IMR-90 (cell line): ENCODE results near the gene PHF3. TPM values are rescaled to one million over a fixed set of nuclear protein-coding genes. Genes with fewer than 3 reads are reported as not detected.

Experiments
- ATAC-seq: fragments of 200-7000 bp; cut with Tn5 transposase; 2 replicates; pipeline ENCODE4 v1.9.1; 2020; ENCODE audit warnings: low read depth, mild to moderate bottlenecking, moderate library complexity
- BruUV-seq: library from RNA; stranded (reverse); fragments of 400-500 nt; replicated peaks from 2 replicates; lab custom pipeline; 2021; lab: Mats Ljungman, UMichigan
- CTCF ChIA-PET: fragments of 300-600 bp; formaldehyde crosslinking; extraction: SDS; loops from one replicate; lab custom pipeline; 2021; ENCODE audit warnings: antibody characterized with exemption; lab: Yijun Ruan, JAX
- POLR2A ChIA-PET: fragments of 300-600 bp; sonication (Branson Sonifier 250); formaldehyde crosslinking; loops from one replicate; lab custom pipeline; 2022; ENCODE audit warnings: antibody characterized with exemption; ENCODE audit not compliant: unreplicated experiment; lab: Charles Lee
- DNase-seq: peaks from one replicate; pipeline ENCODE4 v3.0.0; 2013
- H2AFZ ChIP-seq: replicated peaks from 2 replicates; pipeline ENCODE3; 2013; ENCODE audit warnings: low read length, mild to moderate bottlenecking; ENCODE audit not compliant: poor library complexity
- H2AK5ac ChIP-seq: 2 replicates; pipeline ENCODE4 v1.6.1; 2013; ENCODE audit warnings: low read depth, low read length, inconsistent platforms
- H2AK9ac ChIP-seq: replicated peaks from 2 replicates; pipeline ENCODE3; 2013; ENCODE audit warnings: mild to moderate bottlenecking, low read depth, low read length, moderate library complexity; ENCODE audit not compliant: poor library complexity
- H2BK120ac ChIP-seq: 2 replicates; pipeline ENCODE4 v1.6.1; 2013; ENCODE audit warnings: low read depth, low read length, inconsistent platforms
- H2BK15ac ChIP-seq: 3 replicates; pipeline ENCODE4 v1.6.1; 2013; ENCODE audit warnings: low read depth, low read length, inconsistent platforms
- H2BK20ac ChIP-seq: 2 replicates; pipeline ENCODE4 v1.6.1; 2013; ENCODE audit warnings: low read depth, mild to moderate bottlenecking, inconsistent platforms, low read length, moderate library complexity
- H2BK5ac ChIP-seq: 2 replicates; pipeline ENCODE4 v1.6.1; 2013; ENCODE audit warnings: mild to moderate bottlenecking, low read depth, low read length, inconsistent platforms; ENCODE audit not compliant: poor library complexity, severe bottlenecking
- H3K14ac ChIP-seq: replicated peaks from 2 replicates; pipeline ENCODE4 v1.6.1; 2013; ENCODE audit warnings: low read depth, low read length, inconsistent platforms
- H3K18ac ChIP-seq: 2 replicates; pipeline ENCODE4 v1.6.1; 2013; ENCODE audit warnings: low read depth, low read length, control low read depth
- H3K23ac ChIP-seq: 2 replicates; pipeline ENCODE4 v1.6.1; 2013; ENCODE audit warnings: low read depth, low read length, inconsistent platforms
- H3K27ac ChIP-seq: 2 replicates; pipeline ENCODE4 v1.5.1; 2013; ENCODE audit warnings: mild to moderate bottlenecking, control low read depth, low read length; ENCODE audit not compliant: insufficient read depth
- H3K27me3 ChIP-seq: 2 replicates; pipeline ENCODE4 v1.6.1; 2013; ENCODE audit warnings: low read length; ENCODE audit not compliant: control insufficient read depth, insufficient read depth
- H3K36me3 ChIP-seq: 2 replicates; pipeline ENCODE4 v1.6.1; 2013; ENCODE audit warnings: low read length, mixed read lengths; ENCODE audit not compliant: control insufficient read depth, insufficient read depth
- H3K4ac ChIP-seq: 2 replicates; pipeline ENCODE4 v1.6.1; 2013; ENCODE audit warnings: low read depth, low read length, inconsistent platforms
- H3K4me1 ChIP-seq: 2 replicates; pipeline ENCODE4 v1.6.1; 2013; ENCODE audit warnings: low read length, mixed read lengths; ENCODE audit not compliant: control insufficient read depth, insufficient read depth
- H3K4me2 ChIP-seq: 2 replicates; pipeline ENCODE4 v1.6.1; 2013; ENCODE audit warnings: low read depth, mild to moderate bottlenecking, control low read depth, low read length, moderate library complexity
- H3K4me3 ChIP-seq: 2 replicates; pipeline ENCODE4 v1.5.1; 2013; ENCODE audit warnings: low read depth, mild to moderate bottlenecking, control low read depth, low read length, moderate library complexity; ENCODE audit not compliant: insufficient read depth
- H3K56ac ChIP-seq: 2 replicates; pipeline ENCODE4 v1.6.1; 2013; ENCODE audit warnings: low read length, inconsistent platforms; ENCODE audit not compliant: insufficient read depth; ENCODE audit errors: extremely low read depth
- H3K79me1 ChIP-seq, 2 experiments: 2 replicates each; pipeline ENCODE4 v1.6.1; 2013; ENCODE audit warnings: low read length in 2 of 2, inconsistent platforms in 1 of 2, low read depth in 1 of 2
- H3K9ac ChIP-seq: 2 replicates; pipeline ENCODE4 v1.6.1; 2013; ENCODE audit warnings: low read depth, low read length, control low read depth
- H3K9me1 ChIP-seq: 2 replicates; pipeline ENCODE4 v1.6.1; 2013; ENCODE audit warnings: low read length, inconsistent platforms; ENCODE audit not compliant: insufficient read depth
- H3K9me3 ChIP-seq: 2 replicates; pipeline ENCODE4 v1.6.1; 2013; ENCODE audit warnings: low read length; ENCODE audit not compliant: control insufficient read depth, insufficient read depth
- H4K20me1 ChIP-seq: 2 replicates; pipeline ENCODE4 v1.6.1; 2013; ENCODE audit warnings: low read length, inconsistent platforms; ENCODE audit not compliant: insufficient read depth
- H4K5ac ChIP-seq: 2 replicates; pipeline ENCODE4 v1.6.1; 2013; ENCODE audit warnings: mild to moderate bottlenecking, low read depth, low read length, control low read depth
- H4K8ac ChIP-seq, 2 experiments: 2 replicates each; pipeline ENCODE4 v1.6.1; 2013; ENCODE audit warnings: low read depth in 2 of 2, low read length in 2 of 2, control low read depth in 1 of 2, inconsistent platforms in 1 of 2
- H4K91ac ChIP-seq: 2 replicates; pipeline ENCODE4 v1.6.1; 2013; ENCODE audit warnings: low read depth, low read length, inconsistent platforms; ENCODE audit not compliant: insufficient read depth
- BHLHE40 ChIP-seq: fragments of 150-350 bp; IDR thresholded peaks from 2 replicates; pipeline ENCODE4 v1.6.1; 2016; ENCODE audit warnings: mild to moderate bottlenecking, low read depth, low read length
- CEBPB ChIP-seq: IDR thresholded peaks from 2 replicates; pipeline ENCODE4 v1.6.1; 2012; ENCODE audit warnings: low read depth, low read length, improper control_type of control experiment
- CHD1 ChIP-seq: IDR thresholded peaks from 2 replicates; pipeline ENCODE4 v1.6.1; 2012; ENCODE audit warnings: low read depth, low read length, improper control_type of control experiment
- CTCF ChIP-seq: conservative IDR thresholded peaks from 2 replicates; pipeline ENCODE4 v1.5.1; 2012; ENCODE audit warnings: mild to moderate bottlenecking, low read depth, low read length, improper control_type of control experiment
- ELK1 ChIP-seq: fragments of 150-350 bp; IDR thresholded peaks from 2 replicates; pipeline ENCODE4 v1.6.1; 2016; ENCODE audit warnings: low read depth, mild to moderate bottlenecking, low read length, moderate library complexity, borderline replicate concordance
- FOS ChIP-seq: fragments of 150-350 bp; IDR thresholded peaks from 2 replicates; pipeline ENCODE4 v1.6.1; 2016; ENCODE audit warnings: low read depth, low read length
- MAFK ChIP-seq: IDR thresholded peaks from 2 replicates; pipeline ENCODE4 v1.6.1; 2012; ENCODE audit warnings: low read depth, low read length, improper control_type of control experiment
- MAZ ChIP-seq: IDR thresholded peaks from 2 replicates; pipeline ENCODE4 v1.6.1; 2012; ENCODE audit warnings: low read depth, mild to moderate bottlenecking, low read length, improper control_type of control experiment, moderate library complexity, borderline replicate concordance
- MXI1 ChIP-seq: IDR thresholded peaks from 2 replicates; pipeline ENCODE4 v1.6.1; 2012; ENCODE audit warnings: low read depth, mild to moderate bottlenecking, low read length, moderate library complexity, borderline replicate concordance
- NFE2L2 ChIP-seq: fragments of 150-350 bp; IDR thresholded peaks from 2 replicates; pipeline ENCODE4 v1.6.1; 2016; ENCODE audit warnings: low read depth, mild to moderate bottlenecking, low read length
- POLR2A ChIP-seq: IDR thresholded peaks from 2 replicates; pipeline ENCODE4 v1.6.1; 2012; ENCODE audit warnings: mild to moderate bottlenecking, low read depth, low read length
- RAD21 ChIP-seq: IDR thresholded peaks from 2 replicates; pipeline ENCODE4 v1.6.1; 2012; ENCODE audit warnings: low read length, improper control_type of control experiment
- RCOR1 ChIP-seq: IDR thresholded peaks from 2 replicates; pipeline ENCODE4 v1.6.1; 2012; ENCODE audit warnings: mild to moderate bottlenecking, low read length, improper control_type of control experiment; ENCODE audit not compliant: insufficient replicate concordance
- RFX5 ChIP-seq: IDR thresholded peaks from 2 replicates; pipeline ENCODE4 v1.8.0; 2012; ENCODE audit warnings: low read depth, mild to moderate bottlenecking, low read length, moderate library complexity
- SMC3 ChIP-seq: fragments of 150-350 bp; IDR thresholded peaks from 2 replicates; pipeline ENCODE4 v1.6.1; 2016; ENCODE audit warnings: low read depth, mild to moderate bottlenecking, antibody characterized with exemption, low read length, moderate library complexity
- USF2 ChIP-seq: fragments of 150-350 bp; IDR thresholded peaks from 2 replicates; pipeline ENCODE4 v1.6.1; 2017; ENCODE audit warnings: mild to moderate bottlenecking, antibody characterized with exemption, low read length, low read depth
- WGBS, 2 experiments: methylation state at CpG; one replicate each; pipeline versions ENCODE4 v1.1.5 to v1.1.7; 2013; ENCODE audit warnings: missing lambda C conversion rate in 2 of 2; ENCODE audit not compliant: insufficient read length in 1 of 2; ENCODE audit errors: extremely low coverage in 2 of 2; 5-methylcytosine and 5-hydroxymethylcytosine counted together
- dilution Hi-C: fragments of 300-500 bp; cut with HindIII; formaldehyde crosslinking; loops from one replicate; pipeline ENCODE4 v1.14.3; 2018; ENCODE audit warnings: low sequenced_read_pairs; ENCODE audit not compliant: unreplicated experiment
- in situ Hi-C: fragments of 300-500 bp; cut with MboI; formaldehyde crosslinking; loops from 3 replicates; pipeline ENCODE4 v1.14.3; 2019; ENCODE audit warnings: low sequenced_read_pairs, inconsistent platforms, mixed read lengths
- intact Hi-C: fragments of 100-400 bp; cut with micrococcal nuclease; formaldehyde crosslinking; loops from 2 replicates; pipeline ENCODE4 v1.10.0; 2022
- polyA plus RNA-seq, 3 experiments: library from polyadenylated mRNA; depleted of rRNA; stranded (reverse); fragments of >200 nt; gene quantifications; 2 replicates each; pipeline ENCODE4 v1.2.3, GENCODE V29; 2012; ENCODE audit warnings: low replicate concordance in 1 of 3
- total RNA-seq: library from RNA; depleted of rRNA; stranded (reverse); fragments of >200 nt; gene quantifications from 2 replicates; pipeline ENCODE4 v1.2.3, GENCODE V29; 2012

The PHF3 gene
- total and polyA plus RNA-seq, 2 of the 4 experiments (the other 2 are of a cell fraction), result 5.6 to 27.8 TPM

GRCh38 chr6:63644668-63645326, 9.2 kb downstream of the PHF3 start:
- H3K4me3 ChIP-seq, result no peak overlapping the region
- H2AK9ac ChIP-seq, result no peak overlapping the region
- no peak overlapping the region for H3K4me2 ChIP-seq
- WGBS, 2 experiments, result 100% methylated on average over 2 of the region's 11 CpGs; no CpG with 5 or more reads in 1 of the 2 experiments
- DNase-seq, result no peak
- no peak overlapping the region for H3K14ac ChIP-seq
- peaks cover 21 to 52% of the 10 kb centered on the region in 2 experiments; a peak in 3 of 4 replicates for H3K79me1 ChIP-seq
- no peak overlapping the region for H3K56ac ChIP-seq
- no peaks in the 10 kb centered on the region for H3K27me3 ChIP-seq
- POLR2A ChIA-PET, result no interaction called here
- H2AFZ ChIP-seq, result no peak overlapping the region
- TF ChIP-seq CTCF (no peak), MAFK (no peak), USF2 (no peak), RFX5 (no peak), BHLHE40 (no peak), RCOR1 (no peak), NFE2L2 (no peak), RAD21 (no peak), POLR2A (no peak), FOS (no peak), SMC3 (no peak), ELK1 (no peak), CHD1 (no peak), MXI1 (no peak), MAZ (no peak), CEBPB (no peak)
- H3K18ac ChIP-seq, result no peak overlapping the region
- no peak overlapping the region for H2BK5ac ChIP-seq
- intact Hi-C loops, result no loop called here
- H2BK120ac ChIP-seq, result no peak overlapping the region
- no peak overlapping the region for H4K91ac ChIP-seq
- peaks cover 11% of the 10 kb centered on the region for H3K36me3 ChIP-seq
- dilution Hi-C loops, result no loop called here
- no peak overlapping the region for H3K27ac ChIP-seq
- no peak overlapping the region for H2AK5ac ChIP-seq
- H3K23ac ChIP-seq, result no peak overlapping the region
- H2BK15ac ChIP-seq, result no peak overlapping the region
- H3K9me1 ChIP-seq, result 0 out of 2 replicates have a peak, but pooled peaks cover 3% of the 10 kb centered on the region
- no peak overlapping the region for H2BK20ac ChIP-seq
- no peaks in the 10 kb centered on the region for H3K9me3 ChIP-seq
- CTCF ChIA-PET, result no interaction called here
- in situ Hi-C loops, result no loop called here
- no peak overlapping the region for H3K9ac ChIP-seq
- no peak overlapping the region for H4K5ac ChIP-seq
- no TSS peak for BruUV-seq
- peaks cover 70% of the 10 kb centered on the region for H4K20me1 ChIP-seq
- peaks cover 3% of the 10 kb centered on the region; the same call in 1 of the 2 replicates for H3K4me1 ChIP-seq
- no peak overlapping the region for H3K4ac ChIP-seq
- no peak for ATAC-seq
- H4K8ac ChIP-seq, result no peak overlapping the region
